Measurements from ENCODE around the gene CCHCR1. TPM values are rescaled to one million over a fixed set of nuclear protein-coding genes. Genes with fewer than 3 reads are reported as not detected.

Gene CCHCR1
- total RNA-seq, 1 experiment from 2014 or later = 22.1 TPM

GRCh38 chr6:31162463-31163165, 5.0 kb upstream of the CCHCR1 start:
- DNase-seq (ENCODE audit: low read depth) = no peak

GRCh38 chr6:31161216-31162126, 3.9 kb upstream of the CCHCR1 start:
- no peak for DNase-seq (ENCODE audit: low read depth)

- peak; percentile 41 for DNase-seq (ENCODE audit: low read depth)
Observed at GRCh38 chr6:31158863-31159855, 1.6 kb upstream of the CCHCR1 start.

- peak; percentile 99 for DNase-seq (ENCODE audit: low read depth)
Observed at GRCh38 chr6:31158140-31158862, 699 bp upstream of the CCHCR1 start, which contains the start of gene TCF19. Gene TCF19, plus strand, starts transcription at chr6:31158589. Its CDS starts 881 bp downstream, at chr6:31159470.

GRCh38 chr6:31156641-31157040, 961 bp downstream of the CCHCR1 start:
- no peak for DNase-seq (ENCODE audit: low read depth)

GRCh38 chr6:31154436-31154835, 3.2 kb downstream of the CCHCR1 start:
- no peak for DNase-seq (ENCODE audit: low read depth)

- DNase-seq (ENCODE audit: low read depth) = no peak
Observed at GRCh38 chr6:31152781-31153180, 4.8 kb downstream of the CCHCR1 start.

- no peak for DNase-seq (ENCODE audit: low read depth)
Observed at GRCh38 chr6:31149827-31150447, 7.7 kb downstream of the CCHCR1 start.

GRCh38 chr6:31145386-31145785, 12.2 kb downstream of the CCHCR1 start:
- DNase-seq (ENCODE audit: low read depth) = no peak

- no peak for DNase-seq (ENCODE audit: low read depth)
Observed at GRCh38 chr6:31144970-31145340, 12.6 kb downstream of the CCHCR1 start.

GRCh38 chr6:31144296-31144969, 13.2 kb downstream of the CCHCR1 start:
- no peak for DNase-seq (ENCODE audit: low read depth)

- DNase-seq (ENCODE audit: low read depth) = peak; percentile 88
Observed at GRCh38 chr6:31143148-31143547, 14.5 kb downstream of the CCHCR1 start.

GRCh38 chr6:31142361-31142761, 15.2 kb downstream of the CCHCR1 start:
- DNase-seq (ENCODE audit: low read depth) = no peak

GRCh38 chr6:31140643-31141042, 17.0 kb downstream of the CCHCR1 start:
- no peak for DNase-seq (ENCODE audit: low read depth)

- peak; percentile 65 for DNase-seq (ENCODE audit: low read depth)
Observed at GRCh38 chr6:31139599-31139998, 18.0 kb downstream of the CCHCR1 start.

GRCh38 chr6:31138982-31139381, 18.6 kb downstream of the CCHCR1 start, which contains the start of gene PSORS1C2:
Gene PSORS1C2, minus strand, starts transcription at chr6:31139066. Its CDS starts 40 bp downstream, at chr6:31139026.
- no peak for DNase-seq (ENCODE audit: low read depth)

- no peak for DNase-seq (ENCODE audit: low read depth)
Observed at GRCh38 chr6:31135710-31136109, 21.9 kb downstream of the CCHCR1 start.

- DNase-seq (ENCODE audit: low read depth) = no peak
Observed at GRCh38 chr6:31132806-31133205, 24.8 kb downstream of the CCHCR1 start.

GRCh38 chr6:31131595-31131994, 26.0 kb downstream of the CCHCR1 start:
- no peak for DNase-seq (ENCODE audit: low read depth)
